ENCODE measurements around the gene CCDC122. TPM values are rescaled to one million over a fixed set of nuclear protein-coding genes. Genes with fewer than 3 reads are reported as not detected.

The CCDC122 gene
- total RNA-seq, 1 donor from 2014 or later, result 4.9 TPM

GRCh38 chr13:43905435-43906031 lies 26.0 kb upstream of the CCDC122 start:
- ATAC-seq, result peak; percentile 89
- TF ChIP-seq CTCF (IDR thresholded peaks at IDR 0.05), result peak; percentile 86
- intact Hi-C loops (cut with DNase I), result loop anchor here (10.0 kb wide), 2 partner anchors 529 to 569 kb away; no protein-coding TSS in a partner anchor

GRCh38 chr13:43895940-43896339 lies 16.4 kb upstream of the CCDC122 start:
- intact Hi-C loops (cut with DNase I), result no loop called here
- no peaks in the 10 kb centered on the region for H3K27me3 ChIP-seq
- H3K4me3 ChIP-seq, result no peak overlapping the region
- no peaks in the 10 kb centered on the region for H3K9me3 ChIP-seq
- DNase-seq (no peak), ATAC-seq (no peak)
- H3K4me1 ChIP-seq, result no peaks in the 10 kb centered on the region
- no peak for TF ChIP-seq CTCF (IDR thresholded peaks at IDR 0.05)
- H3K27ac ChIP-seq, result no peak overlapping the region
- peaks cover 10% of the 10 kb centered on the region for H3K36me3 ChIP-seq

More at GRCh38 chr13:43905435-43906031, 26.0 kb upstream of the CCDC122 start:
- Histone ChIP-seq H3K36me3 (no peaks in the 10 kb centered on the region), H3K4me3 (no peak overlapping the region), H3K9me3 (no peaks in the 10 kb centered on the region), H3K27me3 (no peaks in the 10 kb centered on the region), H3K27ac (no peak overlapping the region), H3K4me1 (no peaks in the 10 kb centered on the region)
- DNase-seq, result no peak

- no peak overlapping the region for H3K4me3 ChIP-seq
- H3K27ac ChIP-seq, result no peak overlapping the region
- no peak for ATAC-seq
- peak; percentile 19 for TF ChIP-seq CTCF (IDR thresholded peaks at IDR 0.05)
- DNase-seq, result no peak
- peaks cover 16% of the 10 kb centered on the region for H3K36me3 ChIP-seq
- no peaks in the 10 kb centered on the region for H3K4me1 ChIP-seq
- no peaks in the 10 kb centered on the region for H3K9me3 ChIP-seq
- intact Hi-C loops (cut with DNase I), result no loop called here
- no peaks in the 10 kb centered on the region for H3K27me3 ChIP-seq
These were observed 14.9 kb upstream of the CCDC122 start for GRCh38 chr13:43894438-43894837.

GRCh38 chr13:43884222-43884621 lies 4.7 kb upstream of the CCDC122 start:
- TF ChIP-seq CTCF (IDR thresholded peaks at IDR 0.05), result no peak
- ATAC-seq (no peak), DNase-seq (no peak)
- Histone ChIP-seq H3K27ac (no peak overlapping the region), H3K4me1 (peaks cover 7% of the 10 kb centered on the region), H3K27me3 (no peaks in the 10 kb centered on the region), H3K4me3 (no peak overlapping the region), H3K9me3 (no peaks in the 10 kb centered on the region), H3K36me3 (no peaks in the 10 kb centered on the region)
- intact Hi-C loops (cut with DNase I), result no loop called here

GRCh38 chr13:43883631-43884030 lies 4.1 kb upstream of the CCDC122 start:
- Histone ChIP-seq H3K4me3 (no peak overlapping the region), H3K9me3 (no peaks in the 10 kb centered on the region), H3K36me3 (no peaks in the 10 kb centered on the region), H3K4me1 (peaks cover 7% of the 10 kb centered on the region), H3K27ac (no peak overlapping the region), H3K27me3 (no peaks in the 10 kb centered on the region)
- TF ChIP-seq CTCF (IDR thresholded peaks at IDR 0.05), result no peak
- DNase-seq, result no peak
- intact Hi-C loops (cut with DNase I), result no loop called here
- ATAC-seq, result no peak

- H3K27me3 ChIP-seq, result no peaks in the 10 kb centered on the region
- ATAC-seq, result no peak
- intact Hi-C loops (cut with DNase I), result no loop called here
- no peak overlapping the region for H3K4me3 ChIP-seq
- TF ChIP-seq CTCF (IDR thresholded peaks at IDR 0.05), result no peak
- no peaks in the 10 kb centered on the region for H3K36me3 ChIP-seq
- no peak overlapping the region for H3K27ac ChIP-seq
- H3K4me1 ChIP-seq, result peaks cover 7% of the 10 kb centered on the region
- no peaks in the 10 kb centered on the region for H3K9me3 ChIP-seq
- no peak for DNase-seq
These were observed 2.0 kb upstream of the CCDC122 start for GRCh38 chr13:43881580-43881979.

Measured in upper lobe of right lung (tissue), 1 donor.